ENCODE data around the gene DPYSL4. TPM values are rescaled to one million over a fixed set of nuclear protein-coding genes. Genes with fewer than 3 reads are reported as not detected.

The DPYSL4 gene
- total RNA-seq, 1 donor from 2014 or later = 35.2 TPM

- DNase-seq (ENCODE audit: low spot score) = peak; percentile 62
- H3K4me3 Mint-ChIP-seq (ENCODE audit: unreplicated experiment) = no peak overlapping the region
- TF ChIP-seq CTCF (IDR thresholded peaks at IDR 0.05) = no peak
- H3K4me1 Mint-ChIP-seq (ENCODE audit: low read depth) = no peaks in the 10 kb centered on the region
- H3K27me3 Mint-ChIP-seq (ENCODE audit: low read depth) = peaks cover 3% of the 10 kb centered on the region
- H3K27ac Mint-ChIP-seq (ENCODE audit: unreplicated experiment) = no peak overlapping the region
- no peaks in the 10 kb centered on the region for H3K36me3 Mint-ChIP-seq (ENCODE audit: low read depth)
- H3K9me3 Mint-ChIP-seq (ENCODE audit: low read depth) = no peaks in the 10 kb centered on the region
Observed at GRCh38 chr10:132151951-132152505, 34.7 kb upstream of the DPYSL4 start.

- Mint-ChIP-seq H3K4me3 (ENCODE audit: unreplicated experiment) (no peak overlapping the region), H3K4me1 (ENCODE audit: low read depth) (no peaks in the 10 kb centered on the region), H3K27ac (ENCODE audit: unreplicated experiment) (no peak overlapping the region), H3K9me3 (ENCODE audit: low read depth) (no peaks in the 10 kb centered on the region), H3K36me3 (ENCODE audit: low read depth) (no peaks in the 10 kb centered on the region), H3K27me3 (ENCODE audit: low read depth) (no peaks in the 10 kb centered on the region)
- TF ChIP-seq CTCF (IDR thresholded peaks at IDR 0.05) = no peak
- DNase-seq (ENCODE audit: low spot score) = peak; percentile 68
Observed at GRCh38 chr10:132152896-132153580, 33.7 kb upstream of the DPYSL4 start.

GRCh38 chr10:132153616-132154217, 33.0 kb upstream of the DPYSL4 start:
- no peaks in the 10 kb centered on the region for H3K36me3 Mint-ChIP-seq (ENCODE audit: low read depth)
- no peak overlapping the region for H3K27ac Mint-ChIP-seq (ENCODE audit: unreplicated experiment)
- peak; percentile 91 for DNase-seq (ENCODE audit: low spot score)
- H3K9me3 Mint-ChIP-seq (ENCODE audit: low read depth) = no peaks in the 10 kb centered on the region
- TF ChIP-seq CTCF (IDR thresholded peaks at IDR 0.05) = no peak
- no peaks in the 10 kb centered on the region for H3K4me1 Mint-ChIP-seq (ENCODE audit: low read depth)
- H3K27me3 Mint-ChIP-seq (ENCODE audit: low read depth) = no peaks in the 10 kb centered on the region
- H3K4me3 Mint-ChIP-seq (ENCODE audit: unreplicated experiment) = no peak overlapping the region

GRCh38 chr10:132154440-132154839, 32.3 kb upstream of the DPYSL4 start:
- H3K4me3 Mint-ChIP-seq (ENCODE audit: unreplicated experiment) = no peak overlapping the region
- H3K9me3 Mint-ChIP-seq (ENCODE audit: low read depth) = no peaks in the 10 kb centered on the region
- H3K36me3 Mint-ChIP-seq (ENCODE audit: low read depth) = no peaks in the 10 kb centered on the region
- TF ChIP-seq CTCF (IDR thresholded peaks at IDR 0.05) = no peak
- no peak overlapping the region for H3K27ac Mint-ChIP-seq (ENCODE audit: unreplicated experiment)
- H3K27me3 Mint-ChIP-seq (ENCODE audit: low read depth) = no peaks in the 10 kb centered on the region
- H3K4me1 Mint-ChIP-seq (ENCODE audit: low read depth) = no peaks in the 10 kb centered on the region
- DNase-seq (ENCODE audit: low spot score) = peak; percentile 61

- Mint-ChIP-seq H3K27ac (ENCODE audit: unreplicated experiment) (no peak overlapping the region), H3K4me3 (ENCODE audit: unreplicated experiment) (no peak overlapping the region), H3K9me3 (ENCODE audit: low read depth) (no peaks in the 10 kb centered on the region), H3K36me3 (ENCODE audit: low read depth) (no peaks in the 10 kb centered on the region), H3K4me1 (ENCODE audit: low read depth) (no peaks in the 10 kb centered on the region), H3K27me3 (ENCODE audit: low read depth) (no peaks in the 10 kb centered on the region)
- TF ChIP-seq CTCF (IDR thresholded peaks at IDR 0.05) = no peak
- DNase-seq (ENCODE audit: low spot score) = no peak
Observed at GRCh38 chr10:132154931-132155330, 31.8 kb upstream of the DPYSL4 start.
